Fibroblast of gingiva (primary cell): Measurements from ENCODE around the gene OMA1.
"Not testable (repeated sequence)": the region's sequence is repeated elsewhere in the genome, so short reads cannot be mapped to it uniquely, and the experiment has no call there.

ENCODE experiments used
- DNase-seq: peaks from one replicate; pipeline ENCODE4 v3.0.0-alpha.2; 2011; ENCODE audit warnings: low read depth

The OMA1 gene

DNA sequence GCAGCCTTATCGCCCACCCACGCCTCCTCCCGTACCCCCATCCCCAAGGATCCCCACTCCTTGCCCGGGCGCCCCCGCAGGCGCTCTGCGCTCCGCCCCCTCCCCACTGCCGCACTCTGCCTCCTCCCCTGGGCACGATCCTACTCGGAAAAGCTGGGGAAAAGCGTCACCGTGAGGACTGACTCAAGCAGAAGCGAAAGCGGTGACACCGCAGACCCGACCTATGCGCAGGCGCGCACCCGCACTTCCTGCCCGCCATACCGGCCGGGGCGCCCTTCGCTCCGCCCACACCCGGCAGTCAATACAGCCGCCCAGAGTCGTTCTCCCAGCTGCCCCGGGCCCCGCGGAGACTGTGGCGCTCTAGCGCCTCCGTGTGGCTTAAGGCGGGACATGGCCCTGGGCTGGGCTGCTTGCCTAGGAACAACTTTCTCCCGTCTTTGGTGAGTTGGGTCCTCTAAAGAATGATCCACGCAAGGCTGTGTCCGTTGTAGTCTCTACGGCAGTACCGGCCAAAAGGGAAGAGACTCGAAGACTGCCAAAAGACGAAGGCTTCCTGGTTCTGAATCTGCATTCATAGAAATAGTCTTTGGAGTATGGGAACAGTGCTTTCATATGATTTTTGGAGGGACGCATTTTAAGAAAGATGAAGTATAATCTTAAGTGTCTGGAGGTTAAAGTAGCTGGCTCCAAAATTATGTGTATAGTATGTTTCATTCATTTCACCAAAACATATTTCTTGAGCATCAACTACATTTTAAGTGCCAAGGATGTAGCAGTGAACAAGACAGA is at the start of gene OMA1:
Gene OMA1 (minus strand): TSS at position 207 of the 789 bp plus-strand sequence. CDS start 7,432 bp downstream, outside the sequence.
- peak; percentile 97 for DNase-seq

DNA sequence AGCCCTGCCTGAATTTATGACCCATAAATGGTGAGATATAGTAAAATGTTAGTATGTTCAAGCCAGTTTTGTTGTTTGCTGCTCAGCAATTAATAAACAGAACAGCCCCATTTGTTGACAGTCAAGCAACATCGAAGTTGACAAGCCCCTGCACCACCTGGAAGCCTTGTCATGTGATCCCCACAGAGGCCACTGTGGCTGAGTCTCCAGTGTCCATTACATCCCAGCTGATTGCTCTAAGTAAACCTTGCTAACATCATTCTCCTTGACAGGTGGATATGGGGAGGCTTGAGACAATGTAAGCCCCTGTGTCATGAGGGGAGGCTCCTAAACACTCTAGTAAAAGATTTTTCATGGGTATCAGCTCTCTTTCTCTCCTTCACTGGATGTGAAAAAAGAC is 48.0 kb upstream of the OMA1 start:
- no peak for DNase-seq

DNA sequence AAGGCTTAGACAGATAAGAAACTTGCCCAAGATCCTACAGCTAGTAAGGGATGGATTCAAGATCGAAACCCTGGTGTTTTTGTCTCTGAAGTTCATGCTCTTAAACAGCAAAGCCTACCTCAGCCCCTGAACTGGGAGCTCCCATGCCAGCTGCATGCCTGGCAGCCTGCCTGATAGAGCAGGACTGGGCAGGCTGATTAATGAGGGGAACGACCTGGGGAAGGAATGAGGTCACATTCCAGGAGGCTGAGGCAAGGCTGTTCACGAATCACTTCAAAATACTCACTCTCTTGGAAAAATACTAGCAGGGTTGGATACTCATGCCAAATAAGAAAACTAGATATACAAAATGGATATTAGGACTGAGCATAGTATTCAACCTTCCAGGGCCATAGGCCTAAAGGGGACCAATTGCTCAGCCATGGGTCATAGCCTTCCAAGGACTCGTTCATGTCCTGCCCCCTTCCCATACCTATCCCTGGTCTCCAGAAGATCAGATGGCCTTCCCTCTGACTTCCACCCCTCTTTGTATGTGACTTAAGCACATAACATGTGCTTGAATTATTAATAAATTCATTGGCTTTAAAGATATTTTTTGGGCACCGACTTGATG is 46.1 kb upstream of the OMA1 start:
- peak; percentile 81 for DNase-seq

DNA sequence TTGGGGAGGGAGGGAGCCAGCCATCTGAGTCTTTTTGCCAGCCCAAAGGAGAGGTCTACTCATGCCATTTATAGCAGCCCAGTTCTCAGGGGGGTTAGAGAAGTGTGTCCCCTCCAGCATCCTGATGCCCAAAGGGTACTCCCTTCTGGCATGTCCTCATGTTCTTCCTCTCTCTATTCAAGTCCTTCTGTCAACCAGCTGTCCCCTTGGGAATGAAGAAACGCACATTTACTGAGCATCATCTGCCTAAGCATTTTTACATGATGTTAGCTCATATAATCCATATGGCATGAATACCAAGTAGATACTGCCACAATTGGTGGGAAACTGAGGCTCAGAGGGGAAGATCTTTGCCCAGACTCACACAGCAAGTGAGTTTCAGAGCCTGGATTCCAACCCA is 45.3 kb upstream of the OMA1 start:
- DNase-seq, result no peak

DNA sequence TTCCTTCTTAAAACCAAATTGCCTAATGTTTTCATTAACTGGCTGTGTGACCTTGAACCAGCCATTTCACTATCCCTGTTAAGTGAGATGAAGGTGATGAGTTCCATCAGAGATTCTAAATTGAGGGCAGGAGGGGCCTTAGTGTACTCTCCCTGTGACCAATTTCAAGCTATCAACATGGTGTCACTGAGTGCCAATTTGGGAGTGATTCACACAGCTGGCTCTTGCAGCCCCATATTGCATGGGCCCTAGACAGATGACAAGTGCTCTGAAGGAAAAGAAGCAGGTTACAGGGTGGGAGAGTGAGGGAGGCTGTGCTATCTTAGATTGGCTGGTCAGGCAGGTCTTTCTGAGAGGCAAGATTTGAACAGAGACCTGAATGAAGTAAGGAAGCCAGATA is 43.5 kb upstream of the OMA1 start:
- DNase-seq, result no peak

DNA sequence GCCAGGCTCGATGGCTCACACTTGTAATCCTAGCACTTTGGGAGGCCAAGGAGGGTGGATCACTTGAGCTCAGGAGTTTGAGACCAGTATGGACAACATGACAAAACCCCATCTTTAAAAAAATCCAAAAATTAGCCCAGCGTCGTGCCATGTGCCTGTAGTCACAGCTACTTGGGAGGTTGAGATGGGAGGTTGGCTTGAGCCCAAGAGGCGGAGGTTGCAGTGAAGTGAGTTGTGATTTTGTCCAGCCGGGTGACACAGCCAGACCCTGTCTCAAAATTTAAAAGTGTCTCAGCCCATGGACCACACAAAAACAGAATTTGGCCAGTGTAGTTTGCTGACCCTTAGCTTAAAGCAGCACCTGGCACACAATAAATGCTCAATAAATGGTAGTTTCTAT is 41.9 kb upstream of the OMA1 start:
- no peak for DNase-seq

DNA sequence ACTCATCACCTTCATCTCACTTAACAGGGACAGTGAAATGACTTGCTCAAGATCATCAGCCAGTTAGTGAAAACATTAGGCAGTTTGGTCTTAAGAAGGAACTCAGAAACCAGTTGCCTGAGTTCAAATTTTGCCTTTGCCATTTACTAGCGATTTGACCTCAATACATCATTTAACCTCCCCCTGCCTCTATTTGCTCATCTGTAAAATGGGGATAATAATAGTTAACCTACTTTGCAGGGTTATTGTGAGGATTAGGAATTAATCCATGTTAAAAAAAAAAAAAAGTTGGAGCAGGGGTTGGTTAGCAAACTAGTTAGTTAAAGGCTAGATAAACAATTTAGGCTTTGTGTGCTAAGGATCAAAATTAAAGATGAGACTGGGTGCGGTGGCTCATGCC is 41.1 kb upstream of the OMA1 start:
- no peak for DNase-seq

DNA sequence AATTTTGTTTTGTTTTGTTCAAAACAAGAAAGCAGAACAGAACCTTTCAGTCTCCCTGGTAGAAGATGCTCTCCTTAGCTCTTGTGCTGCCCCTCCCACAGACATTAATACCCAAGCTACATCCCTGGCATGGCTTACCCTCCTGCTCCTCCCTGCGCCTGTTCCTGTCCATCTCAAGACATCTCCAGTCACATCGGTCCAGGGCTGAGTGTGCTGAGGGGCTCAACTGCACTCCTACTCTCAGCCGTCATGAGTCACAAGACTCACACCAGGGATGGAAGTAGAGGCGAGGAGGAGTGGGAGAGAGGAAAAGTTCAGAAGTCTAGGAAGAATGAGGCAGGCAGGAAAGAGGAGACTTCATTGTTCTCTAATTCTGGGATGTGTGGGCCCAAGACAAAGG is 39.7 kb upstream of the OMA1 start:
- no peak for DNase-seq

DNA sequence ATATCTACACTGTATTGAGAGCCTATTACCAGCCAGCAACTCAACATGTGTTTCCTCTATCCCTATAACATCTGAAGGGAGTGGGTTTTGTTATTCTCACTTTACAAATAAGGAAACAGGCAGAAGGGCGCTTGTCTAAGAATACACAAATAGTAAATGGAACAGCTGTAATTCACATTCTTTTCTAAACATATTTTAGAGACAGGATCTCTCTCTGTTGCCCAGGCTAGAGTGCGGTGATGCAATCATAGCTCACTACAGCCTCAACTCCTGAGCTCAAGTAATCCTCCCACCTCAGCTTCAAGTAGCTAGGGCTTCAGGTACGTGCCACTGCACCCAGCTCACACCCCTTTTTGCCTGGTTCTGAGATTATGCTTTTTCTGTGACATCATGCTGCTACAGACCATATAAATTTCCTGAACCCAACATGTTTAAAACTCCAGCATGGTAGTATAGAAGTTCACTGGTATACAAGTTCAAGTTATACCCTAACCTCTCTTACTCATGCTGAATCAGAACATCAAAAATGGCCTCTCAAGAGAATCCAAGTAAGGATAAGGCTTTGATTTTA is 39.1 kb upstream of the OMA1 start:
- DNase-seq, result no peak

DNA sequence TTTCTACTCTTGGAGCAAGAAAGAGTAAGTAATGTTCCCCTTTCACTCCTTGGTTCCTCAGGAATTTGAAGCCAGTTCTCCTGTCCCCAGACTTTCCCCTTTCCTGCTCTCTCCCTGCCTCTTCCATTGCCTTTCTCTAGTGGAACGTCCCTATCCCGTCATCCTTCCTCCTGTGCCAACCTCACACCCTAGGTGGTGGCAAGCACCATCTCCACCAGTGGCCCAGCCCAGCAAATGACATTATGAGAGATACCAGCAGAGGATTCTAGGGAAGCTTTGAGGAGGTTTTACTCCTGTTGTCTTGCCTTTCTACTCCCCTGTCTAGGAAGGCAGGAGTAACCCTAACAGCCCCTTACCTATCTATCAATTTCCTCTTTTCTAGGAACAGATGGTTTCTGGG is 38.6 kb upstream of the OMA1 start:
- no peak for DNase-seq

DNA sequence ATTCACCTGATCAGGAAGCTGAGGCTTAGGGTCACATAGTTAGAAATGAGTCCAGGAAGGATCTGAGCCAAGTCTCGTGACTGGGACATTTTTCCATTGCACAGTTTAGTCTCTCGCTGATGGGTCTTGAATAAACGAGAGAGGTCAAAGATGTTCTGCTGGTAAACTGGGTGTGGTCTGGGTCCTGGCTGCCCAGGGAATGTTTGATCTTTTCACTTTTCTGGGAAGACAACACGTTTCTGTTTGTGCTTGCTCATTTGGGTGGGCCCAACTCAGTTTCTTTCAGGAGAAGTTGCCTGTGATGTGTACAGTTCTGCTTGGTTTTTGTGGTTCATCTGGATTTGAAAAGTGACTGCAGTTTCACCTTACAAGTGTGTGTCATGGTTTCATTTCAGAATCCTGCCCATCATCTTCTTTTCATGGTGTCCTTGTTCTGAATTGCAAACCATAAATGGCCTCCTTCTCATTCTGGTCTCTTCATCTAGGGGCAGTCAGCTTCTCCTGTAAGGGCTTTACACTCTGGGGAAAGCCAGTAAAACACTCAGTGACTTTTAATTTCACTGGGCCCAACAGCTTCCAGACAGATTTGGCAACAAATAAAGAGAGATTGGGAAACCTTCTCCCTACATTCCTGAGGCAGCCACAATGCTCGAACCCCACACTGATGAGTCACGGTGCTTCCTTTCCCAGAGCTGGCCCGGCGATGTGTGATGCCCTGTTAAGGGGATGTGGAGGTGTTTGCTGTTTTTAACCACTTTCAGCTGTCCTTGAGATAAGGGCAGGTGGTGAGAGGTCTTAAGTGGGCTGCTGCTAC is 37.8 kb upstream of the OMA1 start:
- peak; percentile 90 for DNase-seq

DNA sequence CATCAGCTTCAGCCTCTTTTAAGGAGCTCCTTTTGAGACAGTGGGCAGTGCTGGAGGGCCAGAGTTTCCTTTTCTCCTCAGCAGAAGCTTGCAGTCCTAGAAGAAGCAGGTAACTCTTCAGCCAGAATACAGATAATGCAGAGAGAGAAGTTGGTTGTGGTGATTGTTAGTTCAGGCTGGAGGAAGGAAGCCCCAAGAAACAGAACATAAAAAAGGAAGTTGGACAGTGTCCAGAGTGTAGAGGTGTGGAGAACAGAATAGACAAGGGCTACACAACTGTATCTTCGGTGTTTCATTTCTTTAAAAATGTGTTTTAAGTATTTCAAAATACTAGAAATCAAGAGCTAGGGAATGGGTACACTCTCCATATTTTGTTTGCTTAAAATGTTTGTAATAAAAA is 37.0 kb upstream of the OMA1 start:
- DNase-seq, result no peak

DNA sequence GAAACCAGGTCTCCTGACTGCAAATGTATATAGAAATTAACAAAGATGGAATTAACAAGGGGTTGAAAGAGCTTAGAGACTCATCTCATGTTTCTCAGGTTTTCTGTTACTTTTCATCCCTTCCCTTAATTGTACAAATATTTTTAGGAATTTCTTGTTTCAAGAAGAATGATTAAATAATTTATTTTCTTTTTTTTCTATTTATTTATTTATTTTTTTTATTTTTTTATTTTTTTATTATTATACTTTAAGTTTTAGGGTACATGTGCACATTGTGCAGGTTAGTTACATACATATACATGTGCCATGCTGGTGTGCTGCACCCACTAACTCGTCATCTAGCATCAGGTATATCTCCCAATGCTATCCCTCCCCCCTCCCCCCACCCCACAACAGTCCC is 35.6 kb upstream of the OMA1 start:
- not testable (repeated sequence) for DNase-seq

DNA sequence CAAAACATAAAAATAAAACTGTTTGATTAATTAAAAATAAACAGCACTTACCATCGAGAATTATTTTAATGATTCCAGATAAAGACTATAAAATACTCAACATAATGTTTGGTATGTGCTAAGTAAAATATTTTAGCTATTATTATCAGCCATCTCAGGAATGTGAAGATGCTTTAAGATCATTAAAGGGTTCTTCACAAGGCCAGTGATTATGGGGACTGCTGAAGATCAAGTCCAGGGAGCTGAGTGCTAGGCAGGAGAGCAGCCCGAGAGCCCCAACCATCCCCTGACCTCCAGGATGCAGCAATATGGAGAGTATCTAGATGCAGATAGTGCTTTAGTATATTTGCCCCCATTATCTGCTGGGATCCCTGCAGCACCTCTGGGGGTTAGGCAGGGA is 35.1 kb upstream of the OMA1 start:
- DNase-seq, result no peak

DNA sequence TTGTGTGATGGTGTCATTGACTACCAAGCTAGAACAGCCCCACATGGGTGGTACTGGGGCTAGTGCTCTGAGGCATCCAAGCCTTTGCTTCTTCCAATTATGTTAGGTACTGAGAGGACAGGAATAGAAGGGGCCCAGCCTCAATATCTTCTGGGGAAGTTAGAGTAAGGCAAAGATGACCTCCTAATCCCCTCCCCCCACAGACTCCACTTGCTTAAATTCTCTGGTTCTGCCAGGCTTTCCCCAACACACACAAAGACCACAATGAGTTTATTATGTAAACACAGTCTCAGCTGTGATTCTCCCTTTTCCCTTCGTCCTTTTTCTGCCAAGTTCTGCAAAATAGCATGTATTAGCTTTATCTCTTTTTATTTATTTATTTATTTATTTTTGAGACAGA is 33.7 kb upstream of the OMA1 start:
- no peak for DNase-seq

DNA sequence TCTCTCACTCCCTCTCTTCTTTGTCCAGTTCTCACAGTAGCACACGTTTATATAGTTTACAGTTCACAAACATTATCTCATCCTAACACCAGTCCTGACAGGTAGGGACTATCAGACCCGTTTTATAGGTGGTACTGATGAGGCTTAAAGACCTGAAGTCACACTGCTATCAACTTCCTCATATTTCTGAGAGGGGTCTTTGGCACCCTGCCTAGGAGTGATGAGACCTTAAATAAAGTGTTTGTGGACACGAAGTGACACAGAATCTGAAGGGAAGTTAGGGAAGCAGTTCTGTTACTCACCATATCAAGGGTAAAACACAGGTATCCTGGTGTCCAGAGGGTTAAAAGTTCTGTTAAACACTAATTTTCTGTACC is 31.1 kb upstream of the OMA1 start:
- no peak for DNase-seq

DNA sequence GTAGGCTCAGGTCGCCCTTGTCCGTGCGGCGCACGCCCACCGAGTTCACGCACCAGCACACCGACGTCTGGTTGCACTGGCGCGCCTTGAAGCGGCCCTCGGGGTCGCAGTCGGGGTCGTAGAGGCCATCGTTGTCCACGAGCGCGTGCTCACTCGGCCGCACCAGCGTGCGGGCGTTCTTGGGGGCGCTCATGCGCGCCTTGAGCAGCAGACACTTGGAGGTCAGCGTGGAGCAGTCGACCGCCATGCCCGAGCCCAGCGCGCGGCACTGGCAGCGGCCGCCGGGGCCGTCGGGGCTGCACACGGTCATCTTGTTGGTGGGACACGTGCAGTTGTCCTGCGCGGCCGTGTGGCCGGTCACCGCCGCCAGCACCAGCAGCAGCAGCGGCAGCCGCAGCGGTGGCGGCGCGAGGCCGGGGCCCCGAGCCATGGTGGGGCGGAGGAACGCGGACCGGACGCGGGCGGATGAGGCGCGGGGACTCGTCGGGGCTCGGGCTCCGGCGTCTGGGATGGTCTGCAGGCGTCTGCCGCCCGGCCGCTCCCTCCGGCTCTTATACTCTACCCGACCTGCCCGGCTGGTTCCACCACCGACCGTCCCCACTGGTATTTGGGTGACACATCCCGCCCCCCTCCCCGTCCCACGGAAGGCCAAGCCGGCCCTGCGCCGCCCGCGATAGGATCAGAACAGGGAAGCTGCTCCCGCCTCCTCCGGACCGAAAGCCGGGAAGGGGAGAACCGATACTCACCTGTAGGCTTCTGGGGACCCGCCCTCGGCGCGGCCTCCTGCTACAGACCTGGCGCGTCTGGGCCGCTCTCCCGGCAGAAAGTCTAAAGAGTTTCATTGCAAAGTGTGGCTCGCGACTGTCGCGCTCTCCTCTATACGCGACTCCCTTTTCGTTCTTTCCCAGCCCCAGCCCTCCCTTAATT is 30.5 kb upstream of the OMA1 start, which contains the start of gene TACSTD2:
Gene TACSTD2 (minus strand): TSS at position 526 of the 927 bp plus-strand sequence. CDS start 96 bp downstream, at position 430.
- DNase-seq, result no peak

DNA sequence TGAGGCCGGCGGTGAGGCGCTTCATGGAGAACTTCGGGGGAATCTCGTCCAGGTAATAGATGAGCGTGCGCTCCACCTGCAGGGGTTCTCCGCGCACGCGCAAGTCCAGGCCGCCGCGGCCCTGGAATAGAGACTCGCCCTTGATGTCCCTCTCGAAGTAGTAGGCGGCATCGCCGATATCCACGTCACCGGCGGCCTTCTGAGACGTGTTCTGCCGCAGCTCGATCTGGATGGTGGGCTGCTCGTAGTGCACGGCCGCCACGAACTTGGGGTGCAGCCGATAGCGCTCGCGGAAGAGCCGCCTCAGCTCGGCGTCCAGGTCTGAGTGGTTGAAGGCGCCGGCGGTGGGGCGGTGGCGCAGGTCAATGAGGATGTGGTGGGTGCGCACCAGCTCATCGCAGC is 29.8 kb upstream of the OMA1 start:
- no peak for DNase-seq

DNA sequence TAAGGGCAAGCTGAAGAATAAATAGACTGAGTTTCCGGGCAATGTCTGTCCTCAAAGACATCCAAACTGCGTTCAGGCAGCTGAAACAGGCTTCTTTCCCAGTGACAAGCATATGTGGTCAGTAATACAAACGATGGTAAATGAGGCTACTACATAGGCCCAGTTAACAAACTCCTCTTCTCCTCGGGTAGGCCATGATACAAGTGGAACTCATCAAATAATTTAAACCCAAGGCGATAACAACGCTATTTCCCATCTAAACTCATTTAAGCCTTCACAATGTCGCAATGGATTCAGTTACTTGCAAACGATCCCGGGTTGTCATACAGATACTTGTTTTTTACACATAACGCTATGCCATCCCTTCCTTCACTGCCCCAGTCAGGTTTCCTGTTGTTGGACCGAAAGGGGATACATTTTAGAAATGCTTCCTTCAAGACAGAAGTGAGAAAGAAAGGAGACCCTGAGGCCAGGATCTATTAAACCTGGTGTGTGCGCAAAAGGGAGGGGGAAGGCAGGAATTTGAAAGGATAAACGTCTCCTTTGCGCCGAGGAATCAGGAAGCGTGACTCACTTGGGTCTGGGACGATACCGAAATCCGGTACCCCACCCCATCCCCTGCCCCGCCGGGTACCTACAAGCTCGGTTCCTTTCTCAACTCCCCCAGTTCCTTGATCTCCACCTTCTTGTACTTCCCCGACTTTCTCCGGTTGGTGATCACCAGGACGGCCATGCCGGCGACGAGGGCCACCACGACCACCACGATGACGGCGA is 29.2 kb upstream of the OMA1 start:
- no peak for DNase-seq

DNA sequence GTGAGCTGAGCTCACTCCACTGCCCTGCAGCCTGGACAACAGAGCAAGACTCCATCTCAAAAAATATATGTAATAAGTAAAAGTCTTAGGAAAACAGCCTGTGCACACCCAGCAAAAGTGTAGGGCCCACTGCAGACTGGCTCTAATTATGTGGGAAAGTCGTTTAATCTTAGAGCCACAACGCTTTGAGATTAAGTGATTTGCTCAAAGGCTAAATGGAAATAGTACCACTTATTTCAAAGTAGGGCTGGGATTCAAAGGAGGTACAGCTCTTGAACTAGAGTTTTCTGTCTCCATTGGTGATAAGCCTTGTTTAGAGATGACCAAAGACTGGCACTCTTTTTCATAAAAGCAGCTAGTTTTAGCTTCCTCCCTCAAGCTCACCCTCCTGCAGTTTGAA is 28.3 kb upstream of the OMA1 start:
- DNase-seq, result no peak
